MCF 10A (cell line): ENCODE data around the gene RNF115. TPM values are rescaled to one million over a fixed set of nuclear protein-coding genes. Genes with fewer than 3 reads are reported as not detected.
"Not testable (repeated sequence)": the region's sequence is repeated elsewhere in the genome, so short reads cannot be mapped to it uniquely, and the experiment has no call there.

ENCODE experiments used
- BruUV-seq: library from RNA; stranded (reverse); fragments of 400-500 nt; replicated peaks from 2 replicates; lab custom pipeline; 2021; lab: Mats Ljungman, UMichigan
- CTCF ChIA-PET: fragments of 300-600 bp; sonication (Branson Sonifier 250); formaldehyde crosslinking; extraction: SDS; loops from one replicate; lab custom pipeline; 2021; ENCODE audit warnings: antibody characterized with exemption, inconsistent platforms; lab: Yijun Ruan, JAX
- POLR2A ChIA-PET: fragments of 300-600, 350-650 bp; sonication (Branson Sonifier 250); formaldehyde crosslinking; extraction: SDS; loops from one replicate; lab custom pipeline; 2020; ENCODE audit warnings: antibody characterized with exemption, inconsistent platforms; lab: Yijun Ruan, JAX
- DNase-seq: peaks from one replicate; pipeline ENCODE4 v3.0.0-alpha.2; 2018; ENCODE audit not compliant: unreplicated experiment
- H3K27ac Mint-ChIP-seq: one replicate; pipeline ENCODE4 v1.8.0; 2022; ENCODE audit warnings: mild to moderate bottlenecking, low read depth, mixed read lengths; ENCODE audit not compliant: unreplicated experiment
- H3K27me3 Mint-ChIP-seq: one replicate; pipeline ENCODE4 v1.8.0; 2022; ENCODE audit warnings: mixed read lengths; ENCODE audit not compliant: insufficient read depth, unreplicated experiment
- H3K36me3 Mint-ChIP-seq: one replicate; pipeline ENCODE4 v1.8.0; 2022; ENCODE audit warnings: mild to moderate bottlenecking, moderate library complexity, mixed read lengths; ENCODE audit not compliant: insufficient read depth, unreplicated experiment
- H3K4me1 Mint-ChIP-seq: one replicate; pipeline ENCODE4 v1.8.0; 2022; ENCODE audit warnings: mixed read lengths; ENCODE audit not compliant: insufficient read depth, unreplicated experiment
- H3K4me3 Mint-ChIP-seq: one replicate; pipeline ENCODE4 v1.8.0; 2022; ENCODE audit warnings: mild to moderate bottlenecking, moderate library complexity, mixed read lengths; ENCODE audit not compliant: unreplicated experiment
- H3K9me3 Mint-ChIP-seq: one replicate; pipeline ENCODE4 v1.8.0; 2022; ENCODE audit warnings: mixed read lengths; ENCODE audit not compliant: unreplicated experiment
- intact Hi-C: fragments of 100-400 bp; cut with micrococcal nuclease; formaldehyde crosslinking; loops from 2 replicates; pipeline ENCODE4 v1.14.1; 2022
- total RNA-seq: library from RNA; stranded (reverse); gene quantifications from 2 replicates; pipeline ENCODE4 v1.2.3, GENCODE V29; 2022

The RNF115 gene
- total RNA-seq, 1 experiment from 2014 or later, result 19.5 TPM

- H3K4me1 Mint-ChIP-seq, H3K4me3 Mint-ChIP-seq, H3K27me3 Mint-ChIP-seq, DNase-seq, BruUV-seq, intact Hi-C loops, POLR2A ChIA-PET, H3K9me3 Mint-ChIP-seq, H3K27ac Mint-ChIP-seq: not testable (repeated sequence)
- CTCF ChIA-PET, result interaction anchor here (0.5 kb wide), 1 partner anchor 1986 kb away, joined by 3 read pairs; no protein-coding TSS in a partner anchor
- peaks cover 39% of the 10 kb centered on the region for H3K36me3 Mint-ChIP-seq
Observed at GRCh38 chr1:145765585-145766360, 58.1 kb downstream of the RNF115 start.

- peaks cover 42% of the 10 kb centered on the region for H3K36me3 Mint-ChIP-seq
- H3K27ac Mint-ChIP-seq, H3K4me1 Mint-ChIP-seq, intact Hi-C loops, H3K9me3 Mint-ChIP-seq, H3K27me3 Mint-ChIP-seq, H3K4me3 Mint-ChIP-seq, POLR2A ChIA-PET, DNase-seq, BruUV-seq: not testable (repeated sequence)
- CTCF ChIA-PET, result interaction anchor here (0.5 kb wide), 1 partner anchor 1987 kb away, joined by 3 read pairs; no protein-coding TSS in a partner anchor
Observed at GRCh38 chr1:145765127-145765526, 58.8 kb downstream of the RNF115 start.

GRCh38 chr1:145764231-145764940, 59.5 kb downstream of the RNF115 start:
- H3K27ac Mint-ChIP-seq, intact Hi-C loops, BruUV-seq, H3K4me3 Mint-ChIP-seq, H3K4me1 Mint-ChIP-seq, CTCF ChIA-PET, DNase-seq, H3K27me3 Mint-ChIP-seq, H3K9me3 Mint-ChIP-seq, POLR2A ChIA-PET: not testable (repeated sequence)
- H3K36me3 Mint-ChIP-seq, result peaks cover 41% of the 10 kb centered on the region

GRCh38 chr1:145762001-145762400, 61.9 kb downstream of the RNF115 start:
- H3K27me3 Mint-ChIP-seq, H3K9me3 Mint-ChIP-seq, H3K27ac Mint-ChIP-seq, H3K4me1 Mint-ChIP-seq, CTCF ChIA-PET, DNase-seq, BruUV-seq, intact Hi-C loops, H3K4me3 Mint-ChIP-seq: not testable (repeated sequence)
- POLR2A ChIA-PET, result interaction anchor here (0.6 kb wide), 1 partner anchor 10 kb away, joined by 3 read pairs; no protein-coding TSS in a partner anchor
- peaks cover 43% of the 10 kb centered on the region for H3K36me3 Mint-ChIP-seq

GRCh38 chr1:145761498-145761897, 62.4 kb downstream of the RNF115 start:
- H3K36me3 Mint-ChIP-seq, result peaks cover 46% of the 10 kb centered on the region
- H3K9me3 Mint-ChIP-seq, H3K27ac Mint-ChIP-seq, CTCF ChIA-PET, POLR2A ChIA-PET, H3K27me3 Mint-ChIP-seq, H3K4me3 Mint-ChIP-seq, H3K4me1 Mint-ChIP-seq, intact Hi-C loops, DNase-seq, BruUV-seq: not testable (repeated sequence)

GRCh38 chr1:145760395-145760949, 63.4 kb downstream of the RNF115 start:
- peaks cover 55% of the 10 kb centered on the region for H3K36me3 Mint-ChIP-seq
- ChIA-PET POLR2A (interaction anchor here (1.2 to 1.5 kb wide), 2 partner anchors 8 to 9 kb away, joined by 3 read pairs; no protein-coding TSS in a partner anchor), CTCF (interaction anchor here (1.0 kb wide), 1 partner anchor 39 kb away, joined by 4 read pairs; no protein-coding TSS in a partner anchor)
- H3K4me3 Mint-ChIP-seq, BruUV-seq, H3K27ac Mint-ChIP-seq, H3K27me3 Mint-ChIP-seq, intact Hi-C loops, DNase-seq, H3K9me3 Mint-ChIP-seq, H3K4me1 Mint-ChIP-seq: not testable (repeated sequence)
